Coronary artery (tissue), 2 donors: ENCODE results near the gene CORO2B.
"Not testable (repeated sequence)": the region's sequence is repeated elsewhere in the genome, so short reads cannot be mapped to it uniquely, and the experiment has no call there.

Experiments
- DNase-seq: peaks from one replicate; pipeline ENCODE4 v3.0.0-alpha.2; 2017; ENCODE audit warnings: low spot score
- H3K27ac ChIP-seq, 2 donors: fragments of 200-600 bp; sonication (generic); one replicate each; pipeline ENCODE4 v1.5.1; 2016 to 2019
- H3K4me3 ChIP-seq: fragments of 200-600 bp; sonication (generic); 2 replicates; pipeline ENCODE4 v1.5.1; 2016; ENCODE audit warnings: mild to moderate bottlenecking, moderate library complexity
- CTCF ChIP-seq: fragments of 200-600 bp; sonication (generic); IDR thresholded peaks from one replicate; pipeline ENCODE4 v1.5.1; 2019; ENCODE audit warnings: antibody characterized with exemption

Gene CORO2B

DNA sequence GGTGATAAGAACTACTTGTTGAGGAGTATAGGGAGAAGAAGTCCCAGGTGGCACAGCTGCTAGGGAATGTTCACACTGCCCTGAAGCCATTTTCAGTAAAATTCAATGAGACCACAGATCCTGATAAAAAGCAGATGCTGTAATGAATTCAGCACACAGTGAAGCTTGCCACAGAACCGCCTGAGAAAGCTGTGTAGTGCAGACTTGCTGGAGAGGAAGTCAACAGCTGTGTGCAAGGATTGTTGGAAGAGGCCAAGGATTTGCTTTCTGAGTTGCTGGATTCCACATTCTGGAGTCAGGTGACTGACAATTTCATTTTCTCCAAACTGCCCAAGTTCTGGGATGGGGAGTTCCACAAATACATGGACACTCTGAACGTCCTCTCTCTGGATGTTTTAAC, 171.0 kb downstream of the CORO2B start:
- no peak for TF ChIP-seq CTCF
- no peak for DNase-seq
- Histone ChIP-seq H3K27ac (no peak overlapping the region), H3K4me3 (no peak overlapping the region)

GRCh38 chr15:68751622-68752021, 172.8 kb downstream of the CORO2B start:
- Histone ChIP-seq H3K27ac (no peak overlapping the region), H3K4me3 (no peak overlapping the region)
- no peak for TF ChIP-seq CTCF
- DNase-seq = no peak

DNA sequence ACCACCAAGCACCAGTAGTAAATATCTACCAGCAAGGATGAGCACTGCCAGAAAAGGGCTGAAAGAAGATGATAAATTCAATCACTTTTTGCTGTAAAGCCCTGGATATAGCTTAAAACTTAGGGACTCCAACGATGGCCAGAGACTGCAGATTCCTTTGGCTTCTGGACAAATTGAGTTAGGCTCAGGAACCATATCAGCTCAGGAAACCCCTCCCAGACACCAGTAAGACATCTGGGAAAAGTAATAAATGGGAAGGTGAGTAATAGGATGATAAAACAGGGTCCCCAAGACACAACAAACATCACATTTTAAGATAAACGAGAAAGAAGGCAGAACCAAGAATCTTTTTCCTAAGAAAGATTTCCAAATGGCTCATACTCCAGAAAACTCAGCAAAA, 176.9 kb downstream of the CORO2B start:
- Histone ChIP-seq H3K27ac (no peak overlapping the region), H3K4me3 (no peak overlapping the region)
- no peak for DNase-seq
- TF ChIP-seq CTCF = no peak

- not testable (repeated sequence) for H3K4me3 ChIP-seq, DNase-seq, H3K27ac ChIP-seq
Measured at GRCh38 chr15:68759982-68760579, 181.3 kb downstream of the CORO2B start.

GRCh38 chr15:68763063-68763462, 184.3 kb downstream of the CORO2B start:
- TF ChIP-seq CTCF = no peak
- no peak for DNase-seq
- H3K4me3 ChIP-seq = no peak overlapping the region
- no peak overlapping the region for H3K27ac ChIP-seq

- TF ChIP-seq CTCF = no peak
Measured at GRCh38 chr15:68764090-68764489, 185.3 kb downstream of the CORO2B start.

GRCh38 chr15:68765602-68766368, 187.0 kb downstream of the CORO2B start:
- TF ChIP-seq CTCF = no peak
- H3K27ac ChIP-seq = no peak overlapping the region
- no peak for DNase-seq
- H3K4me3 ChIP-seq = no peak overlapping the region

More at GRCh38 chr15:68764090-68764489, 185.3 kb downstream of the CORO2B start:
- DNase-seq = no peak
- H3K27ac ChIP-seq = no peak overlapping the region
- H3K4me3 ChIP-seq = no peak overlapping the region
